ENCODE data around the gene ZSWIM3. TPM values are rescaled to one million over a fixed set of nuclear protein-coding genes. Genes with fewer than 3 reads are reported as not detected.

The ZSWIM3 gene
- total and polyA plus RNA-seq, 4 donors, result 0.56 to 4.2 (median 2.3) TPM

- H3K27ac ChIP-seq (ENCODE audit: low read depth in 1 of 2, low read length in 2 of 2), result no peak overlapping the region
- H3K27me3 ChIP-seq (ENCODE audit: control insufficient read depth in 4 of 4, insufficient read depth in 4 of 4, low read length in 3 of 4), result peaks cover 0 to 4% (median 1%) of the 10 kb centered on the region in 4 donors
- no peak for TF ChIP-seq MAX (IDR thresholded peaks at IDR 0.05)
- TF ChIP-seq CTCF (IDR thresholded peaks at IDR 0.05; ENCODE audit: low read depth, low read length, missing input control), result no peak
- TF ChIP-seq ATF3 (IDR thresholded peaks at IDR 0.05), result no peak
- no peak for TF ChIP-seq TAF1 (conservative IDR thresholded peaks at IDR 0.05)
Observed at GRCh38 chr20:45817376-45818194, 39.8 kb upstream of the ZSWIM3 start.

GRCh38 chr20:45818239-45818638 is 39.2 kb upstream of the ZSWIM3 start:
- Histone ChIP-seq H3K36me3 (ENCODE audit: control insufficient read depth in 4 of 4, insufficient read depth in 3 of 4, low read depth in 1 of 4, low read length in 3 of 4) (no peaks in the 10 kb centered on the region), H3K9me3 (ENCODE audit: control insufficient read depth in 4 of 4, low read length in 3 of 4) (no peaks in the 10 kb centered on the region), H3K27me3 (ENCODE audit: control insufficient read depth in 4 of 4, insufficient read depth in 4 of 4, low read length in 3 of 4) (peaks cover 0 to 8% (median 3%) of the 10 kb centered on the region in 4 donors), H3K4me1 (ENCODE audit: control insufficient read depth in 4 of 4, insufficient read depth in 4 of 4, low read length in 3 of 4) (no peaks in the 10 kb centered on the region), H3K27ac (ENCODE audit: low read depth in 1 of 2, low read length in 2 of 2) (no peak overlapping the region), H3K4me3 (ENCODE audit: low read depth in 1 of 3, low read length in 3 of 3) (no peak overlapping the region), H3K9ac (ENCODE audit: low read depth in 1 of 2, low read length in 2 of 2) (no peak overlapping the region)
- TF ChIP-seq GABPA (IDR thresholded peaks at IDR 0.05 in 1 of 2, conservative IDR thresholded peaks at IDR 0.05 in 1 of 2) (no peak), CTCF (IDR thresholded peaks at IDR 0.05; ENCODE audit: low read depth, low read length, missing input control) (no peak), FOXA1 (IDR thresholded peaks at IDR 0.05) (no peak), HNF4A (conservative IDR thresholded peaks at IDR 0.05) (no peak), SP1 (IDR thresholded peaks at IDR 0.05) (no peak), EGR1 (IDR thresholded peaks at IDR 0.05; ENCODE audit: low read depth in 2 of 2) (no peak), JUND (IDR thresholded peaks at IDR 0.05) (no peak), RAD21 (IDR thresholded peaks at IDR 0.05) (no peak)
- WGBS, result 94% methylated on average over 3 of the region's 3 CpGs
- DNase-seq (ENCODE audit: low spot score), result no peak

More at GRCh38 chr20:45817376-45818194, 39.8 kb upstream of the ZSWIM3 start:
- 68% methylated on average over 9 of the region's 9 CpGs for WGBS
- Histone ChIP-seq H3K9me3 (ENCODE audit: control insufficient read depth in 4 of 4, low read length in 3 of 4) (no peaks in the 10 kb centered on the region), H3K4me1 (ENCODE audit: control insufficient read depth in 4 of 4, insufficient read depth in 4 of 4, low read length in 3 of 4) (peaks cover 0 to 6% (median 2%) of the 10 kb centered on the region in 4 donors), H3K36me3 (ENCODE audit: control insufficient read depth in 4 of 4, insufficient read depth in 3 of 4, low read depth in 1 of 4, low read length in 3 of 4) (no peaks in the 10 kb centered on the region), H3K4me3 (ENCODE audit: low read depth in 1 of 3, low read length in 3 of 3) (no peak overlapping the region), H3K9ac (ENCODE audit: low read depth in 1 of 2, low read length in 2 of 2) (no peak overlapping the region)
- no peak for DNase-seq (ENCODE audit: low spot score)

GRCh38 chr20:45819466-45819865 is 37.9 kb upstream of the ZSWIM3 start:
- no peak overlapping the region for H3K4me3 ChIP-seq (ENCODE audit: low read depth in 1 of 3, low read length in 3 of 3)
- no peak overlapping the region for H3K9ac ChIP-seq (ENCODE audit: low read depth in 1 of 2, low read length in 2 of 2)
- TF ChIP-seq RXRA (IDR thresholded peaks at IDR 0.05), result no peak
- TF ChIP-seq SP1 (IDR thresholded peaks at IDR 0.05), result no peak
- no peak for TF ChIP-seq ZBTB33 (IDR thresholded peaks at IDR 0.05)
- no peak for TF ChIP-seq HNF4A (conservative IDR thresholded peaks at IDR 0.05)
- TF ChIP-seq ATF3 (IDR thresholded peaks at IDR 0.05), result no peak
- no peak for TF ChIP-seq FOXA2 (IDR thresholded peaks at IDR 0.05)
- no peak for TF ChIP-seq NR2F2 (IDR thresholded peaks at IDR 0.05)
- no peak for TF ChIP-seq JUND (IDR thresholded peaks at IDR 0.05)
- no peak for TF ChIP-seq TAF1 (conservative IDR thresholded peaks at IDR 0.05)
- H3K36me3 ChIP-seq (ENCODE audit: control insufficient read depth in 4 of 4, insufficient read depth in 3 of 4, low read depth in 1 of 4, low read length in 3 of 4), result no peaks in the 10 kb centered on the region
- peaks cover 0 to 7% (median 1%) of the 10 kb centered on the region in 4 donors for H3K4me1 ChIP-seq (ENCODE audit: control insufficient read depth in 4 of 4, insufficient read depth in 4 of 4, low read length in 3 of 4)
- 96% methylated on average over 4 of the region's 4 CpGs for WGBS
- DNase-seq (ENCODE audit: low spot score), result no peak
- H3K9me3 ChIP-seq (ENCODE audit: control insufficient read depth in 4 of 4, low read length in 3 of 4), result no peaks in the 10 kb centered on the region
- peaks cover 0 to 8% (median 3%) of the 10 kb centered on the region in 4 donors for H3K27me3 ChIP-seq (ENCODE audit: control insufficient read depth in 4 of 4, insufficient read depth in 4 of 4, low read length in 3 of 4)
- no peak overlapping the region for H3K27ac ChIP-seq (ENCODE audit: low read depth in 1 of 2, low read length in 2 of 2)

Data from liver (tissue), 9 donors.